Stimulated activated naive CD8-positive, alpha-beta T cell treated with anti-CD3 and anti-CD28 coated beads, Interleukin-15, amount 100 ng/mL, for 72 hours (primary cell): Measurements from ENCODE around the gene TMEM52.
"Not testable (repeated sequence)": the region's sequence is repeated elsewhere in the genome, so short reads cannot be mapped to it uniquely, and the experiment has no call there.

Experiments
- ATAC-seq: fragments of 150-1000 bp; cut with Tn5 transposase; 2 replicates; pipeline ENCODE4 v1.10.0; 2021; ENCODE audit warnings: mild to moderate bottlenecking, moderate library complexity
- DNase-seq, 2 donors: peaks; one replicate each; pipeline ENCODE4 v3.0.0; 2021 to 2022
- H3K27ac Mint-ChIP-seq, 2 donors: one replicate each; pipeline ENCODE4 v1.8.0; 2022; ENCODE audit warnings: mild to moderate bottlenecking in 2 of 2, mixed read lengths in 2 of 2, moderate library complexity in 2 of 2
- H3K27me3 Mint-ChIP-seq: one replicate; pipeline ENCODE4 v1.8.0; 2022; ENCODE audit warnings: mixed read lengths
- H3K4me1 Mint-ChIP-seq: one replicate; pipeline ENCODE4 v1.8.0; 2022; ENCODE audit warnings: mild to moderate bottlenecking, mixed read lengths
- H3K4me3 Mint-ChIP-seq, 2 donors: one replicate each; pipeline ENCODE4 v1.8.0; 2022; ENCODE audit warnings: mild to moderate bottlenecking in 2 of 2, mixed read lengths in 2 of 2, moderate library complexity in 1 of 2
- H3K9me3 Mint-ChIP-seq, 2 donors: one replicate each; pipeline ENCODE4 v1.8.0; 2022; ENCODE audit warnings: mixed read lengths in 2 of 2

TMEM52 gene

DNA sequence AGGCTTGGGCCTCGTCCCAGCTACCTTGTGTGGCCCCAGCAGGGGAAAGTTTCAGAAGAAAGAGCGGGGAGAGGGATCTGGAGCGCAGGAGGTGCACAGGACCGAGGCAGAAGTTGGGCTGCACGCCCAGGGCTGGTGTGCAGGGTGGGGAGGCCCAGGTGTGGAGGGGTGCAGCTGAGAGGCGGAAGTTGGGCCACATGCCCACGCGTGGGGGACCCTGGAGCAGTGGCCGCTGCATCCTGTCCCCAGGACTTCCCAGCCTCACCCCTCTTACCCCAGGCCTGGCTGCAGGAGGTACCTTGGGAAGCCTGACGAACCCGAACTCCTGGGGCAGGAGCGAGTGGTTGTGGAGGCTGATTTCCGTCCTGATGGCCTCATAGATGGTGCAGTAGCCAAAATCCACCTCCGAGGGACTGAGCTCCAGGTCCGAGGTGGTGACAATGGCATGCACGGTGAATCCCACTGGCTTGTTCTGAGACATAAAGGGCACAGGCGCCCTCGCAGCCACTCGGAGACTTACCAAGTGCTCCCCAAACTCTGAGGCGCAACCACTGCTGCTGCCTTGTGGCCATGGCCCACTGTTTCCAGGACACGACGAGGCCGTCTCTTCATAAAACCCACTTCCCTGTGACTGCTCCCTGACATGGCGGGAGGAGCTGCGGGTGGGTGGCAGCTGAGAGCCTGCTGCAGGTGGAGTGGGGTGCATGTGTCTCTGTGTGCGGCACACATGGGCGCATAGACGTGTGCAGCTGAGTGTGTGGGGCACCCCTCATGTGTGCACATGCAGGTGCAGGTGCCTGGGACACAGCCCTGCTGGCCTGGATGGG is 20.4 kb upstream of the TMEM52 start:
- Mint-ChIP-seq H3K27me3 (no peaks in the 10 kb centered on the region), H3K4me1 (peaks cover 8% of the 10 kb centered on the region), H3K4me3 (no peak overlapping the region), H3K27ac (no peak overlapping the region), H3K9me3 (peaks cover 9 to 12% of the 10 kb centered on the region in 2 donors)
- no peak for DNase-seq
- no peak for ATAC-seq

DNA sequence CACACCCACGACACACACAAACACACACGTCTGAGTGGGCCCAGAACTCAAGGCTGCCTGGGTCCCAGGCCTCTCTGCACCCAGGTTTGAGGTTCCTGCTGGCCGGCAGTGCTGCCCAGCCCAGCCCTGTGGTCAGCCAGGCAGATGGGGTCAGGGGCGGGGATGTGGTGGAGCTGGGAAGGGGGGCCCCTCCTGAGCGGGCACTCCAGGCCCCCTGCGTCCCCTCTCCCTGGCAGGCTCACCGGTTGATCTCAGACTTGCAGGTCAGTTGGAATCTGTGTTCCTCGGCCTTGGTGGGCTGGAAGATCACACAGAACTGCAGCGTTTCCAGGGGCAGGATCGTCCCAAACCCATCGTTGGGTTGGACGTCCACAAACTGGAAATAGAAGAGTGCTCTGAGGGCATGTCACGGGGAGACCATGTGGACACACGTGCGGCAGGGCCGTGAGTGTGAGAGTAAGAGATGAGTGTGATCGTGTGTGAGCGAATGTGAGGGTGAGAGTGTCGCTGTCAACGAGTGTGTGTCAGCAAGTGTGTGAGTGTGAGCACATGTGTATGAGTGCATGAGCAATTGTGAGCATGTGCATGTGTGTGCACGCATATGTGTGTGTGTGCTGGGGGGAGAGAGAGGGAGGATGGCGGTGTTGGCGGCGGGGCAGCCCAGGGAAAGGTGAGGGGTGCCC is 19.7 kb upstream of the TMEM52 start:
- no peak for ATAC-seq
- Mint-ChIP-seq H3K9me3 (peaks cover 17 to 20% of the 10 kb centered on the region in 2 donors), H3K27me3 (no peaks in the 10 kb centered on the region), H3K4me1 (peaks cover 2% of the 10 kb centered on the region), H3K27ac (no peak overlapping the region), H3K4me3 (no peak overlapping the region)
- DNase-seq = no peak

GRCh38 chr1:1938276-1938573 is 19.1 kb upstream of the TMEM52 start:
- H3K27me3 Mint-ChIP-seq = no peaks in the 10 kb centered on the region

GRCh38 chr1:1937549-1938275 is 18.6 kb upstream of the TMEM52 start:
- H3K27me3 Mint-ChIP-seq = no peaks in the 10 kb centered on the region
- peaks cover 18 to 20% of the 10 kb centered on the region in 2 donors for H3K9me3 Mint-ChIP-seq
- H3K4me1 Mint-ChIP-seq = no peaks in the 10 kb centered on the region

More at GRCh38 chr1:1938276-1938573, 19.1 kb upstream of the TMEM52 start:
- Mint-ChIP-seq H3K9me3 (peaks cover 18 to 20% of the 10 kb centered on the region in 2 donors), H3K4me1 (no peaks in the 10 kb centered on the region), H3K27ac (no peak overlapping the region), H3K4me3 (no peak overlapping the region)
- no peak for DNase-seq
- ATAC-seq = no peak

DNA sequence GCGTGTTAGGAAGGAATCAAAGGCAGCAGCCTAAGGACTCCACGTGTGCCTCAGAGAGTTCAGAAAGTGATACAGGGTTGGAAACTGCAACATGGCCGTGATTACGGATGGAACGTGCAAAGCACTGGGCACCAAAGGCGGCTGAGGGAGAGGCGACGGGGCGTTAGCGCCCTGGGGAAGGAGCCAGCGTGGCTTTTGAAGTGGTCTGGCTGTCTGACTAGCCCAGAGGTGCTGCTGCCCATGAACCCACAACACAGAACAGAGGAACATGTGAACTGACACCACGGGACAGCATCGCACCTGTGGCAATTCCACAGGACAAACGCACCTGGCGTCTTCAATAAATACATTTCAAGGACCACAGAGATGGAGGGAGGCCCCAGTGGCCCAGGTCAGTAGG is 18.0 kb upstream of the TMEM52 start:
- Mint-ChIP-seq H3K27ac (no peak overlapping the region), H3K4me1 (no peaks in the 10 kb centered on the region), H3K4me3 (no peak overlapping the region), H3K27me3 (no peaks in the 10 kb centered on the region), H3K9me3 (peaks cover 18 to 20% of the 10 kb centered on the region in 2 donors)
- no peak for ATAC-seq
- no peak for DNase-seq

More at GRCh38 chr1:1937549-1938275, 18.6 kb upstream of the TMEM52 start:
- no peak overlapping the region for H3K27ac Mint-ChIP-seq
- ATAC-seq (no peak), DNase-seq (no peak)
- H3K4me3 Mint-ChIP-seq = no peak overlapping the region

- not testable (repeated sequence) for H3K4me1 Mint-ChIP-seq, H3K27ac Mint-ChIP-seq, ATAC-seq, H3K27me3 Mint-ChIP-seq, DNase-seq, H3K4me3 Mint-ChIP-seq
- H3K9me3 Mint-ChIP-seq = peaks cover 18 to 20% of the 10 kb centered on the region in 2 donors
These were observed 15.8 kb upstream of the TMEM52 start for GRCh38 chr1:1934848-1935247.

GRCh38 chr1:1929639-1930545 is 10.8 kb upstream of the TMEM52 start:
- ATAC-seq = peak; percentile 16
- no peak for DNase-seq
- Mint-ChIP-seq H3K4me1 (no peaks in the 10 kb centered on the region), H3K27me3 (no peaks in the 10 kb centered on the region), H3K9me3 (peaks cover 11 to 13% of the 10 kb centered on the region in 2 donors), H3K4me3 (no peak overlapping the region), H3K27ac (no peak overlapping the region)

GRCh38 chr1:1929102-1929638 is 10.1 kb upstream of the TMEM52 start:
- Mint-ChIP-seq H3K27me3 (no peaks in the 10 kb centered on the region), H3K4me3 (no peak overlapping the region), H3K9me3 (peaks cover 4 to 6% of the 10 kb centered on the region in 2 donors), H3K4me1 (no peaks in the 10 kb centered on the region), H3K27ac (no peak overlapping the region)
- DNase-seq (no peak), ATAC-seq (peak; percentile 50)

DNA sequence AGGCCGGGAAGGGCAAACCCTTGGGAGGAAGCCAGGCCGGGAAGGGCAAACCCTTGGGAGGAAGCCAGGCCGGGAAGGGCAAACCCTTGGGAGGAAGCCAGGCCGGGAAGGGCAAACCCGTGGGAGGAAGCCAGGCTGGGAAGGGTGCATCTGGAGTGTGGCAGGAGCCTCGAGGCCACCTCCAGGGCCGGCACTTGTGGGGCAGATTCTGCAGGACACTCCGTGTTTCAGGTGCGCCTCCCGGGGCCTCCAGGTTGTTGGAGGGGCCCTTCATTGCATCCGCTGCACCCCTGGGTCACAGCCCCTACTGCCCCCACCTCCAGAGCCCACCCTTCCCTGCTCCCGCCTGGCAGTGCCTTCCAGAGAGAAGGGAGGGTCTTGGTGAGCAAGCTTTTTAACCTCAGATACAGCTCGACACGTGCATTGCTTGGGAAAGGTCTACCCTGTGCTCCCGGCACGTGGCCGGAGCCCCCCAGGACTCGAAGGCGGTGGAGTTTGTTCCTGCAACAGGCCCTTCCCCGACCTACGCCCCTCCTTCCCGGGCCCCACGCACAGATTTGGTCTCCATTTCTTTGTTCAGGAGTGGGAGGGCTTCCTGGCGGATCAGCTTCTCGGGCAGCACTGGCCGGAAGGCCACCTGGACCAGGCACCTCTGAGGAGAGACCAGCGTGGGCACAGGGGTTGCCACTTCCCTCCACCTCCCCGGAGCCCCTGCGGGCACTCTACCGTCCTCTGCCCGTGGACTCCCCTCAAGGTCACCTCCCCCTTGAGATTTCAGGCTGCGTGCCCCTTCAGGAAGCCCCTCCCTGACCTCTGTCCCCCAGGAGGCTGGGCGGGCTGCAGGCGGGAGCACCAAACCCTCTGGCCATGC is 9.4 kb upstream of the TMEM52 start:
- H3K9me3 Mint-ChIP-seq = no peaks in the 10 kb centered on the region
- H3K27me3 Mint-ChIP-seq = no peaks in the 10 kb centered on the region
- DNase-seq = no peak
- H3K4me1 Mint-ChIP-seq = no peaks in the 10 kb centered on the region
- no peak overlapping the region for H3K4me3 Mint-ChIP-seq
- peak overlapping the region in 1 of 2 donors; percentile 88 for H3K27ac Mint-ChIP-seq
- ATAC-seq = no peak

DNA sequence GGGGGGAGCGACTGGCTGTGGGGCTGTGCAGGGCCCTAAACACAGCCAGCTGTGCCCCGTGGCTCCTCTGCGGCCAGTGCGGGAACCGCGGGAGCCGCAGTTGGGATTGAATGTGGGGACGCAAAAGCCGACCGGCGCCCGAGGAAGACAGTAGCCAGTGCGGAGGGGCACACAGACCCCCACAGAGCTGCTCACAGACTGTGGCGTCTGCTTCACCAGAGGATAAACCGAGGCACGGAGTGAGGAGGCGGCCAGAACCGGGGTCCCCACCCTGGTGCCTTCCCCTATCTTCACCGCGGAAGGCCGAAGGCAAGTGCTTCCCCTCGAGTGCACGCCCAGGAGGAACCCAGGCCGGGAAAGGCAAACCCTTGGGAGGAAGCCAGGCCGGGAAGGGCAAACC is 8.7 kb upstream of the TMEM52 start:
- Mint-ChIP-seq H3K9me3 (no peaks in the 10 kb centered on the region), H3K27ac (no peak overlapping the region), H3K4me3 (no peak overlapping the region), H3K27me3 (no peaks in the 10 kb centered on the region), H3K4me1 (no peaks in the 10 kb centered on the region)
- ATAC-seq = no peak
- no peak for DNase-seq

DNA sequence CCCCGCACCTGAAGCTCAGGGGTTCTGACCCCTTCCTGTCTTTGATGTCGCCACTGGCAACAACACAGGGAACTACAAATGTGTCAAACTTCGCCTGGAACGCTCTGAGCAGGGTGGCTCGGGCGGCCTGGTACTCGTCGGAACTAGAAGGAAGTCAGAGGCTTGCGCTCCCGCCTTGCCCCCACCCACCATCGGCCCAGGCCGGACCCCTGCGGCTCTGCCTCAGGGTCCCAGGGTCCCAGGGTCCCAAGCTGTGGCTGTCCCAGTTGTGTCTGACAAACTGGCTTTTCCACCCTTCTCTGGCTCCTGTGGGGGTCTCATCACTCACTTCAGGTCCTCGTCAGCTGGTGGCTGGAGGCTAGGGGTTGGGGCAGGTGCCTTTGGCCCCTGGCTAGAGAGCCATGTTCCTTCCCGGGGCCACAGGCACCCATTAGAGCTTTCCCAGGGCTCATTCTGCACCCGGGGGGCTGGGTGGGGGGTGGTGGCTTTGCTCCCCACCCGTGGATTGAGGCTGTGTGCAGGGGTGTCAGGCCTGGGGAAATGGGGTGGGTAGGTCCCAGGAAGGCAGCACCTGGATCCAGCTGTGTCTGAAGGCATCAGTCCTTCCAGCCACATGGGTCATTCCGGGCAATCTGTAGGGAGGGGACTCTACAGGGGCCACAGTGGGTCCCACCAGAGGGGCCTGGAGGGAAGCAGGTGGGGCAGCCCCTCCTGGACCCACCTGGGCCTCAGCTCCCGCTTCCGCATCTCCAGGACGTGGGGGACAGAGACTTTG is 8.0 kb upstream of the TMEM52 start:
- Mint-ChIP-seq H3K4me1 (no peaks in the 10 kb centered on the region), H3K9me3 (no peaks in the 10 kb centered on the region), H3K27me3 (no peaks in the 10 kb centered on the region), H3K27ac (no peak overlapping the region), H3K4me3 (no peak overlapping the region)
- ATAC-seq (no peak), DNase-seq (no peak)

DNA sequence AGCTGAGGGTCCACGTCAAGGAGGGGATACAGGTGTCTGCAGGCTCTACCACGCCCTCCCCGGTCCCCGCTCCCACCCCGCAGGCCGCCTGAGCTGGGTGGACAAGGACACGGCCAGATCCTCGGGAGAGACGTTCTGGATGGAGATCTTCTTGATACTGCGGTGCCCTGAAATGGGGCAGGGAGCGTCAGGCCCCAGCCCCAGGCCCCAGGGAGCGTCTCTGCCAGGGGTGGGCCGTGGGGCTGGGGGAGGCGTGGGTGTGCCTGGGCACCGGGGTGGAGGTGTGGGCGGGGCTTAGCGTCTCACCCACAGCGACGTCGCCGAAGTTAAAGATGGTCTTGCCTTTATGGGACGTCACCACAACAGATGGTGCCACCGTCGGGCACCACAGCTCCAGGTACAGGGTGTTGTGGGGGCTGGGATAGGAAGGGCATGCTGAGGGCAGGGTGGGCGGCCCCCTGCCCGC is 7.3 kb upstream of the TMEM52 start:
- DNase-seq (no peak), ATAC-seq (no peak)
- Mint-ChIP-seq H3K4me1 (no peaks in the 10 kb centered on the region), H3K4me3 (no peak overlapping the region), H3K27ac (no peak overlapping the region), H3K9me3 (no peaks in the 10 kb centered on the region), H3K27me3 (no peaks in the 10 kb centered on the region)

DNA sequence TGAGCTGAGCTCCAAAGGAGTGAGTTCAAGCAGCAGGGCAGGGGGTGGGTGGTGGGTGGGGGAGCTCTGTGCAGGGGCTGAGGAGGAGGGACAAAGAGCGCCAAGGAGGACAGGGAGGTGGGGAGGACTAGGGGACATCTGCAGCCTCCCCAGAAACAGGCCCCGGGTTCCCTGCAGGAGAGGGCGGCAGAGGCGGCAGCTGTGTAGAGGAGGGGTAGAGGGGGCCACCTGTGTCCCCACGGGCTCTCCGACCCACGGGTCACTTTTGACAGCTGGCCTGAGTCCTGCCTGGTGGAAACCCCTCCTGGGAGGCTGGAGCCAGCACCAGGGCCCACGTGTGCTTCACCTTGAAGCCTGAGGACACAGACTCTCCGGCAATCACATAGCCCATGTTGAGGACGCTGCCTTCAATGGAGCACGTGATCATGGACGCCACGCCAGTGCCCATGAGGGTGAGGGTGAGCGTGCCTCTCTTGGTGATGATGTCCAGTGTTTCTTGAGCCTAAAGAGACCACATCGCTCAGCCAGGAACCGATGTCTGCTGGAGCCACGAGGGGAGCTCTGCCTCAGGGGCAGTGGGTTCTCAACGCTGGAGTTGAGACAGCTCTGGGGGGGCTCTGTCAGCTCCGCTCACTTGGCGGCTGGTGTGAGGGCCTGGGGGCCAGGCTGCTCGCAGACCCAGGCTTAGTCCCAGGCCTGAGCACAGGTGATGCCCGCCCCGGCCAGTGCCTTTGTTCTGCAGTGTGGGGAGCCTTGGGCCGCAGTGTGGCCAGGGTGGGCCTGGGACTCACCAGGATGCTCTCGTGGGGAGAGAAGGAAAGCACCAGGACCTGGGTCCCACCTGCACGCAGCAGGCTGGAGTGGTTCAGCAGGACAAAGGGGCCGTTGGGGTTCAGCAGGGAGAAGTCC is 6.6 kb upstream of the TMEM52 start:
- Mint-ChIP-seq H3K27ac (no peak overlapping the region), H3K9me3 (no peaks in the 10 kb centered on the region), H3K27me3 (no peaks in the 10 kb centered on the region), H3K4me1 (no peaks in the 10 kb centered on the region), H3K4me3 (no peak overlapping the region)
- ATAC-seq = no peak
- no peak for DNase-seq
